HG03575 (cell line): ENCODE data around the gene GJC2.
"Not testable (repeated sequence)": the region's sequence is repeated elsewhere in the genome, so short reads cannot be mapped to it uniquely, and the experiment has no call there.

Experiments used
- ATAC-seq: cut with Tn5 transposase; IDR thresholded peaks from one replicate; pipeline ENCODE4 v1.9.1; 2021; ENCODE audit not compliant: unreplicated experiment, insufficient number of reproducible peaks, low FRiP score; ENCODE audit errors: extremely low read depth

The GJC2 gene

DNA sequence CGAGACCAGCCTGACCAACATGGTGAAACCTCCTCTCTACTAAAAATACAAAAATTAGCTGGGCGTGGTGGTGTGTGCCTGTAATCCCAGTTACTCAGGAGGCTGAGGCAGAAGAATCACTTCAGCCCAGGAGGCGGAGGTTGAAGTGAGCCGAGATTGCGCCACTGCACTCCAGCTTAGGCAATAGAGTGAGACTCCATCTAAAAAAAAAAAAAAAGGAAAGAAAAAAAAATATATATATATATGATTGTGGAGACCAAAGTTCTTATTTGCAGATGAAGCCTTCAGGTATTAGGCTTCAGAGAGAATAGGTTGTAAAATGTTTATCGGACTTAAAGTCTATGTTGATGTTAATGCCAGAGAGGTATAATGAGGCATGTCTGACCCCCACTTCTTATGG is 38.4 kb upstream of the GJC2 start:
- ATAC-seq, result not testable (repeated sequence)

DNA sequence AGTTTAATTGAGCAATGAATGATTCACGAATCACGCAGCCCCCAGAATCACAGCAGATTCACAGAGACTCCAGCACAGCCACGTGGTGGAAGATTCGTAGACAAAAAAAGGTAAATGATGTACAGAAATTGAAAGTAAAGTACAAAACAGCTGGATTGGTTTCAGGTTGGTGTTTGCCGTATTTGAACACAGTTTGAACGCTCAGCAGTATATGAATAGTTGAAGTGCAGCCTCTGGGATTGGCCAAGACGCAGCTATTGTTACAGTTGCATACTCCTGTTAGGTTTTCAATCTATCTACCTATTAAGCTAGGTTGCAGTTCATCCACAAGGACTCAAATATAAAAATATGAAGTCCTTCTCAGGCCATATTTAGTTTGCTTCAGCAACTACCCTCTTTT is 37.6 kb upstream of the GJC2 start:
- ATAC-seq, result no peak

DNA sequence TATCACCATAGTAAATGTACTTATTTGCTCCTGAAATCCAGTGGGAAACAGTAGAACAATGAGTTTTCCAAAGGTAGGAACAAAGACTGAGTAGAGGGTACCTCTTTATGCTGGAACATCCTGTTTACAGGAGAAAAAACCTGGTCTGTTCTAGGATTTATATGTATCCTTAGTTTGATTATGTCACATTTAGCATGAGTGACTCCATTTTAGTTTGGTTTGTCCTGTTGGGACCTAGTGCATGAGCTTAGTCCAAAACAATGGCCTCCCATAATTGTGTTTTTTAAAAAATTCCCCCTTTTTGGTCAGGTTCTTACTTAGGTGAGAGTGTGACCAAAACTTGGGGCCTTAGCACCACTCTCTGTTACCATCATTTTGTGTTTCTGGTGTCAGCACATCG is 37.1 kb upstream of the GJC2 start:
- ATAC-seq, result no peak

DNA sequence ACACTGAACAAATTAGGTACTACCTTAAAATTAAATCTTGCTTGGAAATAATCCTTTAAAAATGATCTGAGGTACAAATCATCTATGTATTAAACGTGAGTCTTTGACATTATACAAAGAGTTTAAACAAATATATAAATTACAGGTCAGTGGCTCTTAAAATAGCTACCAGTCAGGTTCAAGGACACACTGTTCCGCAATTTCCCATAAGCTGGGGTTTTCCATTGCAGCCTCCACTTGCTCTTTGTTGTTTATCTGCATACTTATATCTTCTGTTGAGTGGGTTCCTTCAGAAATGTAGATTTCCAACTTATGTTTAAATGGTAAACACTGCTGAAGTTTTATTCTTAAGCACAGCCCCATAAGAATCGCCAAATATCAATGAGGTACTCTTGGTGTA is 34.9 kb upstream of the GJC2 start:
- no peak for ATAC-seq

DNA sequence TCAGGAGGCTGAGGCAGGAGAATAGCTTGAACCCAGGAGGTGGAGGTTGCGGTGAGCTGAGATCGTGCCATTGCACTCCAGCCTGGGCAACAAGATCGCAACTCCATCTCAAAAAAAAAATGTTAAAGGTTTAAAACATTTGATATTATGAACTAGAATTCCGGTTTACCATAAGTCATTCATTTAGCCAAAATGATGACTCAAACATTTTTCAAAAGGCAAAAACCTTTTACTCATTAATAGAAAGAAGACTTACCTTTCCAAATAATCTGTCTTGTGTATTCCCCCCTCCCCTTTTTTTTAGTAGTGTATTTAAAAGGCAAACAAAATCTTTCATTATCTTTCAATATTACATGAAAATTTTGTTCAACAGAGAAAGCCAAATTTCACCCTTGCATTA is 32.4 kb upstream of the GJC2 start:
- no peak for ATAC-seq

DNA sequence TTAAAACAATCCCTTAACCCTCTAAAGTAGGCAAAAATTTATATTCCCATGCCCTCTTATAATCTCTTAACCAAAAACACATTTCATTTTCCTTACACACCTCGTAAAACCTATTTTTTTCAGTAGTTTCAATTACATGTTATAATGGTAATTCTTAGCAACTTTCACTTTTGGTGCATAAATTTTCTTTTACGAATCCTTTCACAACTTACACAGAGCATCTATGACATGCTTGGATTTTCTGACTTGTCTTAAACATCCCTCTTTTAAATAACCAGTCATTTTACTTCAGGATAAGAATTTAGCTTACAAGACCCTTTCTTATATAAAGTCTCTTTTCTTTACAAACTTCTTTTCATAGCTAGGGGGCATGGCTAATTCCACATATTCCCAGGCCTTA is 31.7 kb upstream of the GJC2 start:
- ATAC-seq, result no peak

DNA sequence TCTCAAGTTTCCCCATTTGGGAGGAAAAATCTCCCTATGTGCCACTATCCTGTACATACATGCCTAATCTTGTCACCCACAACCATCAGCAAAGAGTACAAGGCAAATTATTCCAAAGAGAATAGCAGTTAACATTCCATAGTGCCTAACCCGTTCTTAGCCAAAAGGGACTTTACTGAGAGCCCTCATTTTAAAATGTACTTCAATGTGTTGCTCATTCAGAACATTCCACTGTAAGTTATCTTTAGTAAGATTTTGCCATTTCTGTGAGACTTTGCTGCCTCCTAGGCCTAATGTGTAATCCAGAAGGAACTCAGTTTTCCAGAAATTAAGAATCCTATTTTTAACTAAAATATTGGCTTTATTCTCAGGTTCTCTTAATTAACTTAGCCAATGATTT is 29.4 kb upstream of the GJC2 start:
- ATAC-seq, result no peak

DNA sequence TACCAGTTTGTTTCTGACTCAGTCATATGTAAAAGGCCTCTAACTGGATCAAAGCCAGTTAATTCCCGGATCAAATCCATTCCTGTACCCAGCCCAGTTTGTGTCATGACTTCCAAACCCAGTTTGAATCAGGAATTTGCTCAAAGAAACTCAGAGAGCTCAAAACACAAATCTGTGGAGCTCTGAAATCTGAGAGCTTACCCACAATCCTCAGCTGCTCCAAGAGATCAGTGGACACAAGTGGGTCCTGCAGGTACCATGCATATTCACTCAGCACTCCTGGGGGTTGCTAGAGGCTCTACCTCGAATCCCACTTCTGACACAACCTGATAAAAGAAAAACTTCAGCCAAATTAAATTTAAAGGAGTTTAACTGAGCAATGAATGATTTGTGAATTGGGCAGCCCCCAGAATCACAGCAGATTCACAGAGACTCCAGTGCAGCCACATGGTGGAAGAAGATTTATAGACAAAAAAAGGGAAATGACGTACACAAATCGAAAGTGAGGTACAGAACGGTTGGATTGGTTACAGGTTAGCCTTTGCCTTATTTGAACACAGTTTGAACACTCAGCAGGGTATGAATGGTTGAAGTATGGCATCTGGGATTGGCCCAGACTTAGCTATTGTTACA is 28.8 kb upstream of the GJC2 start:
- no peak for ATAC-seq

DNA sequence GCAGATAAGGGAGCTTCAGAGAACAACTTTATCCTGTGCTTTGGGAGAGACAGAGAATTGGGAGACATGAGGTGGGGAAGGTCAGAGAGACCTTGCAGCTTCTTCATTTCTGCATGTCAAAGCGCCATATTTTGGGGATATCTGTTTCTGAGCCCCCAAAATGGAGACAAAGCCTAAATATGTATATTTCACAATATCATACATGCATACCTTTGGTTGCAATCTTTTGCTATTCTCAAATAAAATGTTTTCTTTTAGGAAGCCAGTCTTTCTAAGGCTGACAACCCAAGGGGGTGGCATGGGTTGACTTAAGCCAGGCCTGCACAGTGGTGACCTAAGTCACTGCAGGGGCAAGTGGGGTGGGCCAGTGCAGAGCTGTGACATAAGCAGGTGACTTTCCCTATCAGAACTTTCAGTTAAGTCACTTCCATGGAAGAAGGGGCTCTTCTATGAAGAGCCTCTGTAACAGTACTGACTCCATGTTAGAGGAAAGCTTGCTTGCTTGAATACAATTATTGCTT is 26.7 kb upstream of the GJC2 start:
- no peak for ATAC-seq

DNA sequence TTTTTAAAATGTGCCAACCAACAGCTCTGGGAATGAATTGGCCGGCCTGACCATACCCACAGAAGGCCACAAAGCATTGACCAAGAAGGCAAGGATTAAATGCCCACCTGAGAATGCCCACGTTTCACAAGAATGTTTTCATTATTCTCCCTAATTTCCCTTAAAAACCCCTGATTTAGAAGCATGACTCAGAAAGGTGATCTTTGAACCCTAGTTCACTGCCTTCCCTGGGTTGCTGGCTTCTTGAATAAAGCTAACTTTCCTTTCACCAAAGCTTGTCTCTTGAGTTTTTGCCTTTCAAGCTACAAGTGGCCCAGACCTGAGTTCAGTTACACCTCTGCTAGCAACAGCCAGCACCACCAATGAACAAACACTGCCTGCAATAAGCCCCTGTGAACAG is 26.2 kb upstream of the GJC2 start:
- ATAC-seq, result no peak

DNA sequence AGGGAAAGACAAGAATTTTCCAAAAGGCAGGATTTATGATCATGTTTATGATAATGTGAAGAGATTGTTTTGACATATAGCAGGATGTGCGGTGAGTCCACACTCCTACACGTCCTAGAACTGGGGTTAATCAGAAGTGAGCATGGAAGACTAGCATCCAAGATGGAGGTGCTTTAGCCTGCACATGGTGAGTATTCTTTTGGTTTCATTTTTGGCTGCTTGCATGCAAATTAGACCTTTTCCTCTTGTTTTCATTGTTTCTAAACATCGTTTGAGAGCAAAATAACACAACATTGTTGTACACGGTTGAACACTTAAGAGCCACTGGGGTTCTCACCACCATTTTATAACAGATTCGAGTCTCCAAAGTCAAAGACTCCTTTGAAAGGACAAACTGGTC is 24.5 kb upstream of the GJC2 start:
- no peak for ATAC-seq

DNA sequence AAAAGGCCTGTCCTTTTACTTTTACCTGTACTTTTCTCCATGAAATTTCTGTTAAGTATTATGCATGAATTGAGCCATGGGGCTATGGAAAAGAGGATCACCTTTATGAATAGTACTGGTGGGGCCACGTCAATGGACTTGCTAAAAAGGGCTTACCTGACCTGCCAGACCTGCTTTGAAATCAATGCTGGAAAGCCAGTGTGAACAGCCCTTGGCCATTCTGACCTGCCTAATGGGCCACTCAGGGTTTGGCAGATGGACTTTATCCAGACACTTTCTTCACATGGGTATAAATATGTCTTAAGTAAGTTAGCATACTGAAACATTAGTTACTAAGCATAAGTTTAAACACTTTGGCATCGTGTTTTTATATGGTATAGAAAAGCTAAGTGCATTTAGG is 18.0 kb upstream of the GJC2 start:
- no peak for ATAC-seq

DNA sequence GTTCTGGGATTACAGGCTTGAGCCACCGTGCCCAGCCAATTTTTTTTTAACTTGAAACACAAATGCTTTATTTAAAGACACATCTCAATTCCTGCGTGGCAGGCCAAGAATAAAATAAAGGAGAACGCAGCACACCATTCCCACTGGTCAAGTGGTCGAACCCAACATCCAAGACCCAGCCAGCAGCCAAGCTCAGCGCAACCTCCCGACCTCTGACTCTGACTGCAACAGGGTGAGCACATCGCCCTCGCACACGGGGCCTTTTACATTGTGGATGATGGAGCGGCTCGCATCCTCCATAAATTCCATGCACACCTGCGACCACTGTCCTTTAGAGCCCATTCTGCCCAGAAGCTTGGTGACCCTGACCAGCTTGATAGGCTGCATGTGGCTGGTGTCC is 15.1 kb upstream of the GJC2 start:
- no peak for ATAC-seq

DNA sequence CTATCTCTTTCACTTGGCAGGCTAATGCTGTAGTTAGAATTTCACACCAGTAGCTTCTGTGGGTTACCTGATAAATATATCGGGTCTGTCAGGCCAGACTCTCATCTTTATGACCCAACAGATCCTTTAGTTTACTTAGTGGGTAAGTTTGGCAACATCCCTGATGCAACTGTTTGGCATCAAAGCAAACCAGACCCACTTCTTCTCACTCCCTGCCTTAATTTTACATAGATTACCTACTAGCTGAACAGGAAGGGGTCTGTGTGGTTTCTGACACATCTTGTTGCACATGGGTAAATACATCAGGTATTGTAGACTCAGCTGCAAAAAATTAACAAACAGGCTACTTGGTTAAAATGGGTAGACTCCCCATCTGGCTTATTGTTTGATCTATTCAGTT is 12.8 kb upstream of the GJC2 start:
- ATAC-seq, result no peak

DNA sequence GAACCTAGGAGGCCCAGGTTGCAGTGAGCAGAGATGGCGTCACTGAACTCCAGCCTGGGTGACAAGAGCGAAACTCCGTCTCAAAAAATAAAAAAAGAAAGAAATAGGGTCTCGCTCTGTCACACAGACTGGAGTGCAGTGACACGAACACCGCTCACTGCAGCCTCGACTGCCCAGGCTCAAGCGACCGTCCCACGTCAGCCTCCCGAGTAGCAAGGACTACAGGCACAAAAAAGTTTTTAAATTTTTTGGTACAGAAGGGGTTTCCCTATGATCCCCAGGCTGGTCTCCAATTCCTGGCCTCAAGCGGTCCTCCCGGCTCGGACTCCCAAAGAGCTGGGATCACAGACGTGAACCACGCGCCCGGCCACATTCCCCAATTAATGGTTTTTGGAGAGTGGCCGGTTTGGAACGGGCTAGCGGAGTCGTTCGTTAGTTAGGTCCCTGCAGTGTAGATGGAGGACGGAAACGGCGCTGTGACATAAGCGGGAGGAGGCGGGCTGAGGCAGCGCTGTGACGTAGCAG is 10.3 kb upstream of the GJC2 start:
- ATAC-seq, result no peak

DNA sequence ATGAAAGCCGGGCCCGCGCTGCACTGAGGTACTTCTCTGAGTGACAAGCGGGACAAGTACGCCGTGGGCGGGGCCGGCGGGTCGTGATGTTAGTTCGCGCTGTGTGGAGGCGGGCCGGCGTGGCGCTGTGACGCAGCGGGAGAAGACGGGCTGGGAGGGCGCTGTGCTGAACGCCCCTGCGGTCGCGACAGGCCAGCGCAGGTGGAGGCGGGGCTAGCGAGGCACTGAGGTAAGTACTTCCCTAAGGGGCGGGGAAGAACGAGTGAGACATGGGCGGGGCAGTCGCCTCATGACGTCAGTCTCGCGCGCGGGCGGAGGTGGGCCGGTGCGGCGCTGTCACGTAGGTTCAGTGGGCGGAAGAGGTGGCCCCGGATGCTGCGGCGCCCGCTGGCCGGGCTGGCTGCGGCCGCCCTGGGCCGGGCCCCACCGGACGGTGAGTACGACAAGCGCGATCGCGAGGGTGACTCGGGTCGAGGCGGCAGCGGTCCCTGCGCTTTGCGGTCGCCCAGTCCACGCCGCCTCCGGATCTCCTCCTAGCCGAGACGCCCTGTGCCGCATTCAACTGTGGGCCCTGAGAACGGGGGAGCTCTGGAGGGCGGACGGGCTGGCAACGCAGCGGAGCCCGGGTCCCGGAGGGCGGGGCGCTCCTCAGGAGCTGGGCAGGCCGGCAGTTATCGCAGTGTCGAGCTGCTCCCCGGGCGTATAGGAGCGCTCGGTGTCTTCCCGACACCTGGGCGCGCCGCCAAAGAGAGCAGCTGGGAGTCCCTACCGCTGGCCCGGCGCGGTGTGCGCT is 9.6 kb upstream of the GJC2 start, which contains the start of gene GUK1:
Gene GUK1, plus strand, starts transcription at position 349 of the 793 bp plus-strand sequence. Its CDS starts 24 bp downstream, at position 373.
- ATAC-seq, result peak; percentile 92

DNA sequence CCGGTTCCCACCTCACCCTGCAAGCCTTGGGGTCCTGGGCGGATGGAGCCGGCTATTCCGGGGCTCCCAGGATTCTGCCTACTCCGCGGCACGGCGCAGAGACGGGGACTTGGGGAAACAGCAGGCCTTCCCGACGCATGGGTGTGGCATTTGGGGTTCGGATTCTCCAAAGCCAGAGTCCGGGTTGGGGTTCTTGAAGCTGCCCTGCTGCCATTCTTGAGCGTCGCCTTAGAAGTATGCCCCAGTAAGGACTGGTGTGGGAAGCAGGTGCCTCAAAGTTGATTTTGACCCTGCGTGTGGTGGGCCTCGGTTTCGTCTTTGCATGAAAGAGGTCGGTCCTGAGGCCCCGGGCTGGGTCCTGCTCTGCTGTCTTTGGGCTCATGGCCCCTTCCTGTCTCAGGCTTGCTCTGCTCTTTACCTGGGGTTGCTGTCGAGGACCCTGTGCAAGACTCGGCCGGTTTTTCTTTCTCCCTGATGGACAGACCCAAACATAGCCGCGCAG is 9.0 kb upstream of the GJC2 start:
- ATAC-seq, result no peak

DNA sequence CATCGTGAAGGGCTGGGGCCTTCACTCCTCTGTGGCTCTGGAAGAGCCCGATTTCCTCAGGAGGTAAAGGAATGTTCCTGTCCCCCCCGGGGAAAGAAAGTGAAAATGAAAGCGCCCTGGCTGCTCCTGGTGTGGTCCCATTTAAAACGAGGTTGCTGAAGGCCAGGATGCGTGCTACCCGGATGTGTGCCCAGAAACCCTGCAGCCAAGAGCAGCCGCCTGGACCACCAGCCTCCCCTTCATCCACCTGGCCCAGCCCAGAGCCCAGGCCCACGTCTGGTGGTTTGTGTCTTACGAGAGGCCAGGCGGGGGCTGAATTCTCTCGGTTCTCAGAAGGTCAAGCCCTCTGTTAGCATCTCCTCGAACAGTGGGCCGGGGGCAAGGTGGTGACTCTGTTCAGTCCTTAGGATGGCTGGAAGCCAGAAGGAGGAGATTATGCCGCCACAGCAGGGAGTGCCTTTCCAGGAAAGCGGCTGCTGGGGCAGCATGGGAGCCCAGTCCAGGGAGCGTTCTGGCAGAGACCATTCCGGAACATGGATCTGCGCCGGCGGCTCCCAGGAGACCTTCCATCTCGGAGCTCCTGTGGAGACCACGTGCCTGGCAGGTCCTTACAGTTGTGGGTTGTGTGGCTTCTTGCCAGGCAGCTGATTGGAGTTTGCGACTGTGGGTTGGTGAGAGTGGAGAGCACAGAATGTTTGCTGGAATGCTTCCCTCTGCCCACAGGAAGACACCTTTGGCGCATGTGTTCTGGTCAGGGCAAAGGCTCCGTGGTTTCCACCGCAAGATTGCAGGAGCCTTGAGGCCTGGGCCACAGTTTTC is 8.3 kb upstream of the GJC2 start:
- ATAC-seq, result no peak

DNA sequence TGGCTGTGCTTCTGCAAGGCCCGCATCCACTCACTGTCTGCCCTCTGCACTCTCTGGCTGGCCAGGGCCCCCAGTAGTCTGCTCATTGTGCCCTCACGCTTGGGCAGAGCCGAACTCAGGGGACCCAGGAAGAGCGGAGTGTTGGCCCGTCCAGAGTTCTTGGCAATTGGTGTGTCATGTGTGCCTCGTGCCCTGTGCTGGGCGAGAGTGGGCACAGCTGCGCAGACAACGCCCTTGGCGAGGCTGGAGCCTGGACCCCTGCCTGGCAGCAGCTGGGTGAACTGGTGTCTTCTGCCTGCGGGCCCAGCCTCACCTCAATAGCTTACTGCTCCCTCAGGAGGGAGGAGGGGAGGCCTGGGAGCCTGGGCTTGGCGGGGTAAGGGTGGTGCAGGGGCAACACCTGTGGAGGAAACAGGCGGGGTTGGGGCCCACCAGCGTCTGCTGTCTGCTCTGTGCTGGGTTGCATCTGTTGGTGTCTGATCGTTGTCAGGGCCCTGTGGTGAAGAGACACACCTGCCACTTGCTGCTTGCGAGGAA is 7.5 kb upstream of the GJC2 start:
- no peak for ATAC-seq
